ENCODE data around the gene HMGN3.

Gene HMGN3

GRCh38 chr6:79173378-79173777 is 61.1 kb downstream of the HMGN3 start:
- no peak for DNase-seq

- no peak for DNase-seq
Measured at GRCh38 chr6:79170959-79171358, 63.5 kb downstream of the HMGN3 start.

- DNase-seq: no peak
Measured at GRCh38 chr6:79170431-79170830, 64.1 kb downstream of the HMGN3 start.

GRCh38 chr6:79168695-79168980 is 65.8 kb downstream of the HMGN3 start:
- DNase-seq: no peak

GRCh38 chr6:79167931-79168694 is 66.4 kb downstream of the HMGN3 start:
- DNase-seq: no peak

GRCh38 chr6:79159846-79160245 is 74.6 kb downstream of the HMGN3 start:
- no peak for DNase-seq

GRCh38 chr6:79158856-79159516 is 75.5 kb downstream of the HMGN3 start:
- no peak for DNase-seq

GRCh38 chr6:79157961-79158644 is 76.4 kb downstream of the HMGN3 start:
- DNase-seq: no peak

GRCh38 chr6:79152269-79152737 is 82.2 kb downstream of the HMGN3 start:
- DNase-seq: no peak

Data from NCI-H1694 treated with DMSO at 0.1 percent for 48 hours (cell line).